Measurements from ENCODE around the gene SCUBE2.

- TF ChIP-seq POLR2A (IDR thresholded peaks at IDR 0.05) (no peak), CTCF (IDR thresholded peaks at IDR 0.05 in 4 of 5, conservative IDR thresholded peaks at IDR 0.05 in 1 of 5) (no peak)
Measured at GRCh38 chr11:9077164-9077563, 14.2 kb downstream of the SCUBE2 start.
